ENCODE results near the gene TCF7L2. TPM values are rescaled to one million over a fixed set of nuclear protein-coding genes. Genes with fewer than 3 reads are reported as not detected.

The TCF7L2 gene
- polyA plus RNA-seq, 3 donors: 2.1 to 23.5 (median 6.1) TPM

DNA sequence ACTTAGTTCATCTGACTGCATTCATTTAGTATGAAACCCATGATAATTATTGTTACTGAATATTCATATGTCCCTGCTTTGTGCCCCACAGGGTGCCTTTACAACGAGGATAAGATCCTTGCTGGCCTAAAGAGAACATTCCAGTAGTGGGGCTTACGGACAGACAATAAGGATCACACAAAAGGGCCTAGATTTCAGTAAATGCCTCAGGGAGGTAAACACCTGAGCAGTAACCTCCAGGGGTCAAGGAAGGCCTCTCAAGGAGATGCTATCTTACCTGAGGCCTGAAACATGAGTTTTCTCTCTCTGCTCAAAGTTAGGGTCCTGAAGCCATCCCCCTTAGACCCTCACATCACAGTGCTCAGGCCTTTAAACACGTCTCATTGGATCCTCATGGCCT is 228.7 kb downstream of the TCF7L2 start:
- no peaks in the 10 kb centered on the region for H3K36me3 ChIP-seq (replicated peaks in 1 of 2; ENCODE audit: control insufficient read depth in 1 of 2, insufficient read depth in 2 of 2, low read length in 2 of 2)
- peak overlapping the region in 1 of 3 experiments; percentile 16 for H3K4me3 ChIP-seq (replicated peaks in 1 of 3; ENCODE audit: low read depth in 2 of 3, low read length in 3 of 3)
- peaks cover 0 to 3% (median 0%) of the 10 kb centered on the region in 7 donors for H3K9me3 Mint-ChIP-seq
- no peaks in the 10 kb centered on the region for H3K79me2 ChIP-seq (ENCODE audit: insufficient read depth, low read length)
- H3K4me1 ChIP-seq (ENCODE audit: control insufficient read depth in 1 of 2, insufficient read depth in 2 of 2, low read length in 2 of 2): peaks cover 38 to 41% of the 10 kb centered on the region in 2 donors
- H3K27me3 ChIP-seq (ENCODE audit: control insufficient read depth in 2 of 2, insufficient read depth in 2 of 2, low read length in 2 of 2): no peaks in the 10 kb centered on the region
- no peak for DNase-seq
- peaks cover 4 to 9% of the 10 kb centered on the region in 2 donors for H3K36me3 Mint-ChIP-seq
- no peaks in the 10 kb centered on the region for H3K9me3 ChIP-seq (replicated peaks in 1 of 2; ENCODE audit: control insufficient read depth in 1 of 2, insufficient read depth in 1 of 2, low read length in 2 of 2)
- peaks cover 5 to 11% (median 7%) of the 10 kb centered on the region in 3 donors for H3K27me3 Mint-ChIP-seq (ENCODE audit: low read depth in 3 of 3)
- TF ChIP-seq, protein P1, sequence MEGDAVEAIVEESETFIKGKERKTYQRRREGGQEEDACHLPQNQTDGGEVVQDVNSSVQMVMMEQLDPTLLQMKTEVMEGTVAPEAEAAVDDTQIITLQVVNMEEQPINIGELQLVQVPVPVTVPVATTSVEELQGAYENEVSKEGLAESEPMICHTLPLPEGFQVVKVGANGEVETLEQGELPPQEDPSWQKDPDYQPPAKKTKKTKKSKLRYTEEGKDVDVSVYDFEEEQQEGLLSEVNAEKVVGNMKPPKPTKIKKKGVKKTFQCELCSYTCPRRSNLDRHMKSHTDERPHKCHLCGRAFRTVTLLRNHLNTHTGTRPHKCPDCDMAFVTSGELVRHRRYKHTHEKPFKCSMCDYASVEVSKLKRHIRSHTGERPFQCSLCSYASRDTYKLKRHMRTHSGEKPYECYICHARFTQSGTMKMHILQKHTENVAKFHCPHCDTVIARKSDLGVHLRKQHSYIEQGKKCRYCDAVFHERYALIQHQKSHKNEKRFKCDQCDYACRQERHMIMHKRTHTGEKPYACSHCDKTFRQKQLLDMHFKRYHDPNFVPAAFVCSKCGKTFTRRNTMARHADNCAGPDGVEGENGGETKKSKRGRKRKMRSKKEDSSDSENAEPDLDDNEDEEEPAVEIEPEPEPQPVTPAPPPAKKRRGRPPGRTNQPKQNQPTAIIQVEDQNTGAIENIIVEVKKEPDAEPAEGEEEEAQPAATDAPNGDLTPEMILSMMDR (IDR thresholded peaks at IDR 0.05): no peak
- no peak overlapping the region for H2AFZ ChIP-seq (ENCODE audit: insufficient read depth, low read depth, low read length, poor library complexity, severe bottlenecking)
- no peak overlapping the region for H3K9ac ChIP-seq (ENCODE audit: insufficient read depth, low read length, poor library complexity, severe bottlenecking)
- peak overlapping the region; percentile 64 to 68 for H3K4me3 Mint-ChIP-seq
- H4K20me1 ChIP-seq (ENCODE audit: insufficient read depth, low read length): no peaks in the 10 kb centered on the region
- intact Hi-C loops (cut with micrococcal nuclease): no loop called here
- WGBS (ENCODE audit: insufficient coverage): 92% methylated on average over 2 of the region's 3 CpGs
- peak overlapping the region; percentile 34 for H3K4me2 ChIP-seq (replicated peaks; ENCODE audit: extremely low read depth, low read length, poor library complexity, severe bottlenecking)
- peak overlapping the region; percentile 85 to 97 (median 94) for H3K27ac Mint-ChIP-seq
- H3K4me1 Mint-ChIP-seq: peaks cover 39% of the 10 kb centered on the region
- peak overlapping the region; percentile 51 to 77 for H3K27ac ChIP-seq (ENCODE audit: low read depth in 1 of 2, low read length in 2 of 2)

DNA sequence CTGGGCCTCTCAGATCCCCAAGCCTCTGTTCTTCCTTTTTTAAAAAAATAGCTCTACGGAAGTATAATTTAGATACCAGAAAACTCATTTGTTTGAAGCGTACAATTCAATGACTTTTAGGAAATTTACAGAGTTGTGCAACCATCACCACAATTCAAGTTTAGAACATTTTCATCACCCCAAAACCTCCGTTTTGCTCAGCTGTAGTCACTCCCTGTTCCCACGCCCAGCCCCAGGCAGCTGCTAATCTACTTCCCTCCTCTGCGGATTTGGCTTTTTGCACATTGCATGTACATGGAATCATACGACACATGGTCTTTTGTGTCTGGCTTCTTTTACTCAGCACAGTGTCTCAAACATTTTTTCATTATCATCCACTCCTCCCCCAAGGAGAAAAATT is 229.2 kb downstream of the TCF7L2 start:
- Histone ChIP-seq H3K4me2 (replicated peaks; ENCODE audit: extremely low read depth, low read length, poor library complexity, severe bottlenecking) (peak overlapping the region; percentile 34), H3K79me2 (ENCODE audit: insufficient read depth, low read length) (no peaks in the 10 kb centered on the region), H3K9me3 (replicated peaks in 1 of 2; ENCODE audit: control insufficient read depth in 1 of 2, insufficient read depth in 1 of 2, low read length in 2 of 2) (no peaks in the 10 kb centered on the region), H2AFZ (ENCODE audit: insufficient read depth, low read depth, low read length, poor library complexity, severe bottlenecking) (no peak overlapping the region), H3K27me3 (ENCODE audit: control insufficient read depth in 2 of 2, insufficient read depth in 2 of 2, low read length in 2 of 2) (no peaks in the 10 kb centered on the region), H3K36me3 (replicated peaks in 1 of 2; ENCODE audit: control insufficient read depth in 1 of 2, insufficient read depth in 2 of 2, low read length in 2 of 2) (no peaks in the 10 kb centered on the region), H3K9ac (ENCODE audit: insufficient read depth, low read length, poor library complexity, severe bottlenecking) (no peak overlapping the region), H3K27ac (ENCODE audit: low read depth in 1 of 2, low read length in 2 of 2) (peak overlapping the region; percentile 51 to 77), H4K20me1 (ENCODE audit: insufficient read depth, low read length) (no peaks in the 10 kb centered on the region), H3K4me3 (replicated peaks in 1 of 3; ENCODE audit: low read depth in 2 of 3, low read length in 3 of 3) (peak overlapping the region in 1 of 3 experiments; percentile 16), H3K4me1 (ENCODE audit: control insufficient read depth in 1 of 2, insufficient read depth in 2 of 2, low read length in 2 of 2) (peaks cover 38 to 41% of the 10 kb centered on the region in 2 donors)
- Mint-ChIP-seq H3K27ac (peak overlapping the region; percentile 85 to 97 (median 94)), H3K4me3 (peak overlapping the region; percentile 64 to 68), H3K36me3 (peaks cover 4 to 9% of the 10 kb centered on the region in 2 donors), H3K9me3 (peaks cover 0 to 3% (median 0%) of the 10 kb centered on the region in 7 donors), H3K4me1 (peaks cover 39% of the 10 kb centered on the region), H3K27me3 (ENCODE audit: low read depth in 3 of 3) (peaks cover 5 to 11% (median 9%) of the 10 kb centered on the region in 3 donors)
- intact Hi-C loops (cut with micrococcal nuclease): no loop called here
- TF ChIP-seq, protein P1 (IDR thresholded peaks at IDR 0.05): no peak
- peak; percentile 90 to 97 (median 91) for DNase-seq
- WGBS (ENCODE audit: insufficient coverage): 7% methylated on average over 4 of the region's 6 CpGs
